SK-N-SH treated with all-trans-retinoic acid at 6 μM for 48 hours (cell line): ENCODE results near the gene PAK2.

Source experiments
- ATAC-seq: fragments of 200-7000 bp; cut with Tn5 transposase; 3 replicates; pipeline ENCODE4 v1.9.1; 2020; ENCODE audit warnings: mild to moderate bottlenecking, moderate library complexity
- ARNTL ChIP-seq: fragments of 450-650 bp; formaldehyde crosslinking; IDR thresholded peaks from 2 replicates; pipeline ENCODE4 v1.5.0; 2020; ENCODE audit warnings: low read depth, mild to moderate bottlenecking, moderate library complexity, borderline replicate concordance
- BACH2 ChIP-seq: fragments of 250-450 bp; sonication (Bioruptor Pico); IDR thresholded peaks from 2 replicates; pipeline ENCODE4 v1.9.0; 2021; ENCODE audit warnings: mild to moderate bottlenecking, borderline replicate concordance
- CSDC2 ChIP-seq: fragments of 250-450 bp; sonication (Bioruptor Pico); IDR thresholded peaks from 2 replicates; pipeline ENCODE4 v1.5.0; 2020; ENCODE audit warnings: mild to moderate bottlenecking, moderate library complexity
- ESRRG ChIP-seq: fragments of 250-450 bp; sonication (Bioruptor Pico); IDR thresholded peaks from 2 replicates; pipeline ENCODE4 v1.6.1; 2021; ENCODE audit warnings: mild to moderate bottlenecking
- GLIS3 ChIP-seq: fragments of 250-450 bp; sonication (Bioruptor Pico); IDR thresholded peaks from 2 replicates; pipeline ENCODE4 v1.5.0; 2020; ENCODE audit warnings: mild to moderate bottlenecking, moderate library complexity
- ISL1 ChIP-seq: fragments of 250-450 bp; sonication (Bioruptor Pico); IDR thresholded peaks from 2 replicates; pipeline ENCODE4 v2.1.2; 2022; ENCODE audit warnings: mild to moderate bottlenecking, moderate library complexity
- OSR1 ChIP-seq: fragments of 250-450 bp; sonication (Bioruptor Pico); IDR thresholded peaks from 2 replicates; pipeline ENCODE4 v1.8.0; 2022; ENCODE audit warnings: moderate library complexity, mild to moderate bottlenecking, inconsistent platforms
- PPARA ChIP-seq: fragments of 250-450 bp; sonication (Bioruptor Pico); IDR thresholded peaks from 2 replicates; pipeline ENCODE4 v1.5.0; 2020; ENCODE audit warnings: mild to moderate bottlenecking, borderline replicate concordance
- RARB ChIP-seq: fragments of 250-450 bp; sonication (Bioruptor Pico); IDR thresholded peaks from 2 replicates; pipeline ENCODE4 v1.8.0; 2021; ENCODE audit warnings: mild to moderate bottlenecking, moderate library complexity
- SNAI2 ChIP-seq: fragments of 250-450 bp; sonication (Bioruptor Pico); IDR thresholded peaks from 2 replicates; pipeline ENCODE4 v1.5.0; 2020; ENCODE audit warnings: mild to moderate bottlenecking, moderate library complexity
- TOX ChIP-seq: fragments of 250-450 bp; sonication (Bioruptor Pico); IDR thresholded peaks from 2 replicates; pipeline ENCODE4 v1.8.0; 2021; ENCODE audit warnings: mild to moderate bottlenecking, moderate library complexity, borderline replicate concordance
- ZC3H10 ChIP-seq: fragments of 250-450 bp; sonication (Bioruptor Pico); IDR thresholded peaks from 2 replicates; pipeline ENCODE4 v1.5.1; 2021; ENCODE audit warnings: mild to moderate bottlenecking, moderate library complexity
- ZFP3 ChIP-seq: fragments of 250-450 bp; sonication (Bioruptor Pico); IDR thresholded peaks from 2 replicates; pipeline ENCODE4 v1.5.0; 2020; ENCODE audit warnings: mild to moderate bottlenecking, moderate library complexity
- ZFP30 ChIP-seq: fragments of 450-650 bp; formaldehyde crosslinking; IDR thresholded peaks from 2 replicates; pipeline ENCODE4 v1.5.0; 2022; ENCODE audit warnings: mild to moderate bottlenecking, moderate library complexity
- ZNF565 ChIP-seq: fragments of 450-650 bp; formaldehyde crosslinking; conservative IDR thresholded peaks from 2 replicates; pipeline ENCODE4 v1.5.0; 2020; ENCODE audit warnings: low read depth, mild to moderate bottlenecking, moderate library complexity
- ZNF8 ChIP-seq: fragments of 450-650 bp; formaldehyde crosslinking; IDR thresholded peaks from 2 replicates; pipeline ENCODE4 v1.5.0; 2020; ENCODE audit warnings: mild to moderate bottlenecking, moderate library complexity
- TF ChIP-seq, protein P1 (sequence below): fragments of 250-450 bp; sonication (Bioruptor Pico); IDR thresholded peaks from 2 replicates; pipeline ENCODE4 v1.8.0; 2020; ENCODE audit warnings: mild to moderate bottlenecking, moderate library complexity, borderline replicate concordance
- TF ChIP-seq, protein P2 (sequence below): fragments of 250-450 bp; sonication (Bioruptor Pico); IDR thresholded peaks from 2 replicates; pipeline ENCODE4 v1.8.0; 2021; ENCODE audit warnings: low read depth, mild to moderate bottlenecking, moderate library complexity, borderline replicate concordance
- TF ChIP-seq, protein P3 (sequence below): fragments of 250-450 bp; sonication (Bioruptor Pico); IDR thresholded peaks from 2 replicates; pipeline ENCODE4 v1.5.1; 2020; ENCODE audit warnings: low read depth, mild to moderate bottlenecking, moderate library complexity
- TF ChIP-seq, protein P4 (sequence below): fragments of 250-450 bp; sonication (Bioruptor Pico); IDR thresholded peaks from 2 replicates; pipeline ENCODE4 v1.5.0; 2020; ENCODE audit warnings: mild to moderate bottlenecking, moderate library complexity
- TF ChIP-seq, protein P5 (sequence below): fragments of 250-450 bp; sonication (Bioruptor Pico); IDR thresholded peaks from 2 replicates; pipeline ENCODE4 v1.5.1; 2021; ENCODE audit warnings: mild to moderate bottlenecking, moderate library complexity

Gene PAK2

DNA sequence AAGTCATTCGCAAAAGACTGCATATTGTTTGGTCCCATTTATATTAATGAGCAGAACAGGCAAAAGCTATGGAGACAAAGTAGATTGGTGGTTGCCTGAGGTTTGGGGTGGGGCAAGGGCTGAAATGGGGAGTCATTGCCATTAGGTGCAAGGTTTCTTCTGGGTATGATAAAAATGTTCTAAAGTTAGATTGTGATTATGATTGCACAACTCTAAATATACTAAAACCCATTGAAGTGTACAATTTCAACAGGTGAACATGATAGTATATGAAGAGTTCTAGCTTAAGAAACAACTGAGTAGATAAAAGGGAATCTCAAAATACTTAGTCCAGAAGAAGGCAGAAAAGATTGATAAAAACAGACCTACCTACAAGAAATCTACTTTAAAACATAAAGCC, 56.7 kb downstream of the PAK2 start:
- TF ChIP-seq SNAI2, result no peak
- no peak for TF ChIP-seq ISL1 (CRISPR knock-in tag)
- TF ChIP-seq ZC3H10, result no peak
- TF ChIP-seq ESRRG (CRISPR knock-in tag), result no peak
- TF ChIP-seq BACH2 (CRISPR knock-in tag), result no peak
- no peak for TF ChIP-seq CSDC2 (CRISPR knock-in tag)
- no peak for TF ChIP-seq ZNF565
- TF ChIP-seq, protein P1, sequence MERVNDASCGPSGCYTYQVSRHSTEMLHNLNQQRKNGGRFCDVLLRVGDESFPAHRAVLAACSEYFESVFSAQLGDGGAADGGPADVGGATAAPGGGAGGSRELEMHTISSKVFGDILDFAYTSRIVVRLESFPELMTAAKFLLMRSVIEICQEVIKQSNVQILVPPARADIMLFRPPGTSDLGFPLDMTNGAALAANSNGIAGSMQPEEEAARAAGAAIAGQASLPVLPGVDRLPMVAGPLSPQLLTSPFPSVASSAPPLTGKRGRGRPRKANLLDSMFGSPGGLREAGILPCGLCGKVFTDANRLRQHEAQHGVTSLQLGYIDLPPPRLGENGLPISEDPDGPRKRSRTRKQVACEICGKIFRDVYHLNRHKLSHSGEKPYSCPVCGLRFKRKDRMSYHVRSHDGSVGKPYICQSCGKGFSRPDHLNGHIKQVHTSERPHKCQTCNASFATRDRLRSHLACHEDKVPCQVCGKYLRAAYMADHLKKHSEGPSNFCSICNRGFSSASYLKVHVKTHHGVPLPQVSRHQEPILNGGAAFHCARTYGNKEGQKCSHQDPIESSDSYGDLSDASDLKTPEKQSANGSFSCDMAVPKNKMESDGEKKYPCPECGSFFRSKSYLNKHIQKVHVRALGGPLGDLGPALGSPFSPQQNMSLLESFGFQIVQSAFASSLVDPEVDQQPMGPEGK, result no peak
- TF ChIP-seq ZFP3 (CRISPR knock-in tag), result no peak
- no peak for TF ChIP-seq ARNTL (CRISPR knock-in tag)
- no peak for TF ChIP-seq OSR1
- TF ChIP-seq, protein P2, sequence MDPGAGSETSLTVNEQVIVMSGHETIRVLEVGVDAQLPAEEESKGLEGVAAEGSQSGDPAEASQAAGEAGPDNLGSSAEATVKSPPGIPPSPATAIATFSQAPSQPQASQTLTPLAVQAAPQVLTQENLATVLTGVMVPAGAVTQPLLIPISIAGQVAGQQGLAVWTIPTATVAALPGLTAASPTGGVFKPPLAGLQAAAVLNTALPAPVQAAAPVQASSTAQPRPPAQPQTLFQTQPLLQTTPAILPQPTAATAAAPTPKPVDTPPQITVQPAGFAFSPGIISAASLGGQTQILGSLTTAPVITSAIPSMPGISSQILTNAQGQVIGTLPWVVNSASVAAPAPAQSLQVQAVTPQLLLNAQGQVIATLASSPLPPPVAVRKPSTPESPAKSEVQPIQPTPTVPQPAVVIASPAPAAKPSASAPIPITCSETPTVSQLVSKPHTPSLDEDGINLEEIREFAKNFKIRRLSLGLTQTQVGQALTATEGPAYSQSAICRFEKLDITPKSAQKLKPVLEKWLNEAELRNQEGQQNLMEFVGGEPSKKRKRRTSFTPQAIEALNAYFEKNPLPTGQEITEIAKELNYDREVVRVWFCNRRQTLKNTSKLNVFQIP (CRISPR knock-in tag), result no peak
- no peak for TF ChIP-seq ZFP30
- no peak for TF ChIP-seq ZNF8
- TF ChIP-seq TOX, result no peak
- no peak for TF ChIP-seq PPARA (CRISPR knock-in tag)
- TF ChIP-seq, protein P3, sequence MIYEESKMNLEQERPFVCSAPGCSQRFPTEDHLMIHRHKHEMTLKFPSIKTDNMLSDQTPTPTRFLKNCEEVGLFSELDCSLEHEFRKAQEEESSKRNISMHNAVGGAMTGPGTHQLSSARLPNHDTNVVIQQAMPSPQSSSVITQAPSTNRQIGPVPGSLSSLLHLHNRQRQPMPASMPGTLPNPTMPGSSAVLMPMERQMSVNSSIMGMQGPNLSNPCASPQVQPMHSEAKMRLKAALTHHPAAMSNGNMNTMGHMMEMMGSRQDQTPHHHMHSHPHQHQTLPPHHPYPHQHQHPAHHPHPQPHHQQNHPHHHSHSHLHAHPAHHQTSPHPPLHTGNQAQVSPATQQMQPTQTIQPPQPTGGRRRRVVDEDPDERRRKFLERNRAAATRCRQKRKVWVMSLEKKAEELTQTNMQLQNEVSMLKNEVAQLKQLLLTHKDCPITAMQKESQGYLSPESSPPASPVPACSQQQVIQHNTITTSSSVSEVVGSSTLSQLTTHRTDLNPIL (CRISPR knock-in tag), result no peak
- TF ChIP-seq, protein P4, sequence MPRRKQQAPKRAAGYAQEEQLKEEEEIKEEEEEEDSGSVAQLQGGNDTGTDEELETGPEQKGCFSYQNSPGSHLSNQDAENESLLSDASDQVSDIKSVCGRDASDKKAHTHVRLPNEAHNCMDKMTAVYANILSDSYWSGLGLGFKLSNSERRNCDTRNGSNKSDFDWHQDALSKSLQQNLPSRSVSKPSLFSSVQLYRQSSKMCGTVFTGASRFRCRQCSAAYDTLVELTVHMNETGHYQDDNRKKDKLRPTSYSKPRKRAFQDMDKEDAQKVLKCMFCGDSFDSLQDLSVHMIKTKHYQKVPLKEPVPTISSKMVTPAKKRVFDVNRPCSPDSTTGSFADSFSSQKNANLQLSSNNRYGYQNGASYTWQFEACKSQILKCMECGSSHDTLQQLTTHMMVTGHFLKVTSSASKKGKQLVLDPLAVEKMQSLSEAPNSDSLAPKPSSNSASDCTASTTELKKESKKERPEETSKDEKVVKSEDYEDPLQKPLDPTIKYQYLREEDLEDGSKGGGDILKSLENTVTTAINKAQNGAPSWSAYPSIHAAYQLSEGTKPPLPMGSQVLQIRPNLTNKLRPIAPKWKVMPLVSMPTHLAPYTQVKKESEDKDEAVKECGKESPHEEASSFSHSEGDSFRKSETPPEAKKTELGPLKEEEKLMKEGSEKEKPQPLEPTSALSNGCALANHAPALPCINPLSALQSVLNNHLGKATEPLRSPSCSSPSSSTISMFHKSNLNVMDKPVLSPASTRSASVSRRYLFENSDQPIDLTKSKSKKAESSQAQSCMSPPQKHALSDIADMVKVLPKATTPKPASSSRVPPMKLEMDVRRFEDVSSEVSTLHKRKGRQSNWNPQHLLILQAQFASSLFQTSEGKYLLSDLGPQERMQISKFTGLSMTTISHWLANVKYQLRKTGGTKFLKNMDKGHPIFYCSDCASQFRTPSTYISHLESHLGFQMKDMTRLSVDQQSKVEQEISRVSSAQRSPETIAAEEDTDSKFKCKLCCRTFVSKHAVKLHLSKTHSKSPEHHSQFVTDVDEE (CRISPR knock-in tag), result no peak
- TF ChIP-seq, protein P5, sequence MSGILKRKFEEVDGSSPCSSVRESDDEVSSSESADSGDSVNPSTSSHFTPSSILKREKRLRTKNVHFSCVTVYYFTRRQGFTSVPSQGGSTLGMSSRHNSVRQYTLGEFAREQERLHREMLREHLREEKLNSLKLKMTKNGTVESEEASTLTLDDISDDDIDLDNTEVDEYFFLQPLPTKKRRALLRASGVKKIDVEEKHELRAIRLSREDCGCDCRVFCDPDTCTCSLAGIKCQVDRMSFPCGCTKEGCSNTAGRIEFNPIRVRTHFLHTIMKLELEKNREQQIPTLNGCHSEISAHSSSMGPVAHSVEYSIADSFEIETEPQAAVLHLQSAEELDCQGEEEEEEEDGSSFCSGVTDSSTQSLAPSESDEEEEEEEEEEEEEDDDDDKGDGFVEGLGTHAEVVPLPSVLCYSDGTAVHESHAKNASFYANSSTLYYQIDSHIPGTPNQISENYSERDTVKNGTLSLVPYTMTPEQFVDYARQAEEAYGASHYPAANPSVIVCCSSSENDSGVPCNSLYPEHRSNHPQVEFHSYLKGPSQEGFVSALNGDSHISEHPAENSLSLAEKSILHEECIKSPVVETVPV (CRISPR knock-in tag), result no peak
- ATAC-seq, result no peak

DNA sequence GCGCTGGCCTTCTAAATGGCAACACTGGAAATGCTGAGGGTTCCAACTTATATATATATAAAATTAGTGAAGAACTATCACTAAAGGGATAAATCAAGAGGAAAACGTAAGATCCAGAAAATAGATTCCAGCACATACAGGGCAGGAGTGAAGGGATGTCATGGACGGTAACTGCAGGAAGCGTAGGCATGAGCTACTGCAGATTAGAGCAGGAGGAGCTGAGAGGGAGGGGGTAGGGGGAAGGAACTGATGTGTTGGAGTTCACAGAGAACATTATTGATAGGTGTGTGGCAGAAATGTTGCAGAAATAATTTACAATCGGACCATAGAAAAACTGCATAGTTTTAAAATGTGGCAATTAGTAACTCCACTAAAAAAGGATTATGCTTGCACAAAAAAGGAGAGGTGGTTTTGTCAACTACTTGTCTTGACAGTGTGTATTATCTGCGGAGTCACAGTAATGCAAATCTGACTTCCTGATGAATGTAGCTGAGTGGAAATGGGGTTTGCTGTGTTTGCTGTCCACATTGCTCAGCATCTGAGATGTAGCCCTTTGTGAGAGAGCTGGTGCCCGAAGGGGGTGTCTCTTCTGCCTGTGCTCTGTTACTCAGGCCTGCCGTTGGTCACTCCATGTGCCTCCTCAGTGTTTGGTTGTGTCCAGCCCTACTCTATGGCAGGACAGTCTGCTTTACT, 61.2 kb downstream of the PAK2 start:
- ATAC-seq, result no peak

DNA sequence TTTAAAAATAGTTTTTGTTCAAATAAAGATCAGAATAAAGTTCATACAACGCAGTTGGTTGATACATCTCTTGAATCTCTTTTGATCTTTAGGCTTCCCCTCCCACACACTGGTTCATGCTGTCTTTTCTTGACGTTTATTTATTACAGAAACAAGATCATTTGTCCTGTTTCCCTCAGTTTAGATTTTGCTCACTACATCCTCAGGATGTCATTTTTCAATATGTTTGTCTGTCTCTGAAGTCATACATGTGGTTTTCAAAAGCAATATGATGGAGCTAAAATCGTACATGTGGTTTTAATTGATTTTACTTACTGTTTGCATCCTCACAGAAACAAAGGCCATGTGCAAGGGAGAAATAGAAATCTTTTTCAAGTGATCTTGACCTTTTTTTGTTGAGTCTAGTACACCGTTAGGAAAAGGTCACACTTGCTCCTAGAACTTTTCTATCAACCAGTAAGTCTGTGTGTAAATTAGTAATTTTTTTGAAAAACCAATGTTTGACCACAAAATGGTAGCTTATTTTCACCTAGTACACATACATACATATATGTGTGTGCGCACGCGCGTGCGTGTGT, 64.3 kb downstream of the PAK2 start:
- TF ChIP-seq BACH2 (CRISPR knock-in tag) (no peak), GLIS3 (CRISPR knock-in tag) (no peak), CSDC2 (CRISPR knock-in tag) (no peak), ZFP3 (CRISPR knock-in tag) (no peak), OSR1 (no peak), ZNF8 (no peak), ISL1 (CRISPR knock-in tag) (no peak), SNAI2 (no peak), RARB (CRISPR knock-in tag) (no peak), ZFP30 (no peak)
- TF ChIP-seq, protein P1, result no peak
- TF ChIP-seq, protein P2 (CRISPR knock-in tag), result no peak
- ATAC-seq, result no peak

More for the DNA sequence above, 61.2 kb downstream of the PAK2 start:
- TF ChIP-seq ZNF565, result no peak
- no peak for TF ChIP-seq SNAI2
- no peak for TF ChIP-seq ZFP3 (CRISPR knock-in tag)
- no peak for TF ChIP-seq ZNF8
- no peak for TF ChIP-seq CSDC2 (CRISPR knock-in tag)
- no peak for TF ChIP-seq ARNTL (CRISPR knock-in tag)
- no peak for TF ChIP-seq RARB (CRISPR knock-in tag)
- no peak for TF ChIP-seq ZFP30
- TF ChIP-seq TOX, result no peak
- TF ChIP-seq PPARA (CRISPR knock-in tag), result no peak
- TF ChIP-seq GLIS3 (CRISPR knock-in tag), result no peak
